ENCODE measurements around the gene SYT8.

- TF ChIP-seq EZH2 (IDR thresholded peaks at IDR 0.05; ENCODE audit: borderline replicate concordance, low read length) = no peak
- TF ChIP-seq, protein P1, sequence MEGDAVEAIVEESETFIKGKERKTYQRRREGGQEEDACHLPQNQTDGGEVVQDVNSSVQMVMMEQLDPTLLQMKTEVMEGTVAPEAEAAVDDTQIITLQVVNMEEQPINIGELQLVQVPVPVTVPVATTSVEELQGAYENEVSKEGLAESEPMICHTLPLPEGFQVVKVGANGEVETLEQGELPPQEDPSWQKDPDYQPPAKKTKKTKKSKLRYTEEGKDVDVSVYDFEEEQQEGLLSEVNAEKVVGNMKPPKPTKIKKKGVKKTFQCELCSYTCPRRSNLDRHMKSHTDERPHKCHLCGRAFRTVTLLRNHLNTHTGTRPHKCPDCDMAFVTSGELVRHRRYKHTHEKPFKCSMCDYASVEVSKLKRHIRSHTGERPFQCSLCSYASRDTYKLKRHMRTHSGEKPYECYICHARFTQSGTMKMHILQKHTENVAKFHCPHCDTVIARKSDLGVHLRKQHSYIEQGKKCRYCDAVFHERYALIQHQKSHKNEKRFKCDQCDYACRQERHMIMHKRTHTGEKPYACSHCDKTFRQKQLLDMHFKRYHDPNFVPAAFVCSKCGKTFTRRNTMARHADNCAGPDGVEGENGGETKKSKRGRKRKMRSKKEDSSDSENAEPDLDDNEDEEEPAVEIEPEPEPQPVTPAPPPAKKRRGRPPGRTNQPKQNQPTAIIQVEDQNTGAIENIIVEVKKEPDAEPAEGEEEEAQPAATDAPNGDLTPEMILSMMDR (conservative IDR thresholded peaks at IDR 0.05 in 1 of 2, IDR thresholded peaks at IDR 0.05 in 1 of 2; ENCODE audit: extremely low read depth in 1 of 2, insufficient read depth in 1 of 2, low read depth in 1 of 2, low read length in 2 of 2) = no peak
These were observed 6.9 kb upstream of the SYT8 start for GRCh38 chr11:1827931-1828330.

All from mammary epithelial cell (primary cell).